ENCODE data around the gene TACC2.

GRCh38 chr10:122286867-122287266, 297.9 kb downstream of the TACC2 start:
- no peak for TF ChIP-seq EZH2 (IDR thresholded peaks at IDR 0.05; ENCODE audit: insufficient read depth, poor library complexity, severe bottlenecking)
- TF ChIP-seq EZH2phosphoT487 (IDR thresholded peaks at IDR 0.05; ENCODE audit: insufficient read depth, low read depth) = no peak
